Measurements from ENCODE around the gene SUFU. TPM values are rescaled to one million over a fixed set of nuclear protein-coding genes. Genes with fewer than 3 reads are reported as not detected.

Gene SUFU
- total RNA-seq, 4 donors from 2014 or later: 5.5 to 13.3 (median 8.2) TPM

- no peak for TF ChIP-seq CTCF (IDR thresholded peaks at IDR 0.05; ENCODE audit: low read depth)
Measured at GRCh38 chr10:102507521-102507920, 3.7 kb downstream of the SUFU start.

GRCh38 chr10:102508506-102508905, 4.7 kb downstream of the SUFU start:
- no peak for TF ChIP-seq CTCF (IDR thresholded peaks at IDR 0.05; ENCODE audit: low read depth)

GRCh38 chr10:102509387-102509786, 5.6 kb downstream of the SUFU start:
- no peak for TF ChIP-seq CTCF (IDR thresholded peaks at IDR 0.05; ENCODE audit: low read depth)

- TF ChIP-seq CTCF (IDR thresholded peaks at IDR 0.05; ENCODE audit: low read depth): no peak
Measured at GRCh38 chr10:102511583-102512274, 8.0 kb downstream of the SUFU start.

- TF ChIP-seq CTCF (IDR thresholded peaks at IDR 0.05; ENCODE audit: low read depth): no peak
Measured at GRCh38 chr10:102514487-102515311, 10.9 kb downstream of the SUFU start.

GRCh38 chr10:102515724-102516123, 12.0 kb downstream of the SUFU start:
- TF ChIP-seq CTCF (IDR thresholded peaks at IDR 0.05; ENCODE audit: low read depth): no peak

- no peak for TF ChIP-seq CTCF (IDR thresholded peaks at IDR 0.05; ENCODE audit: low read depth)
Measured at GRCh38 chr10:102517553-102517952, 13.8 kb downstream of the SUFU start.

All from subcutaneous adipose tissue (tissue), 4 donors.